H4 (cell line): ENCODE measurements around the gene EXOSC6. TPM values are rescaled to one million over a fixed set of nuclear protein-coding genes. Genes with fewer than 3 reads are reported as not detected.
"Not testable (repeated sequence)": the region's sequence is repeated elsewhere in the genome, so short reads cannot be mapped to it uniquely, and the experiment has no call there.

ENCODE experiments used
- DNase-seq: peaks from one replicate; pipeline ENCODE4 v3.0.0-alpha.2; 2015; ENCODE audit warnings: low spot score
- total RNA-seq: library from RNA; depleted of rRNA; stranded (reverse); fragments of >200 nt; shearing (Covaris generic); gene quantifications from 2 replicates; pipeline ENCODE4 v1.2.3, GENCODE V29; 2014; rRNA removed

The EXOSC6 gene
- total RNA-seq, 1 experiment from 2014 or later, result 15.2 TPM

DNA sequence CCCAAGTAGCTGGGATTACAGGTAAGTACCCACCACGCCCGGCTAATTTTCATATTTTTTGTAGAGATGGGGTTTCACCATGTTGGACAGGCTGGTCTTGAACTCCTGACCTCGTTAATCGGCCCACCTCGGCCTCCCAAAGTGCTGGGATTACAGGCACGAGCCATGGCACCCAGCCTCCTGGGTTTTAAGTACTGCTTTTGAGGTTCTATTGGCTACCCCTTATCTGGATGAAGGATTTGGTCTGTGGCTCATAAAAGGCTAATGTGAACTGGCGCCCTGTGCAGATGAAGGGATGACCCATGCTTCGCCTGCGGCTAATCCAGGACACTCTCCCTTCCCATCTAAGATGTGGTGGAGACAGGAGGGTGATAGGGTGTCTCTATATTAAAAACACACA is 52.6 kb downstream of the EXOSC6 start:
- DNase-seq, result not testable (repeated sequence)

DNA sequence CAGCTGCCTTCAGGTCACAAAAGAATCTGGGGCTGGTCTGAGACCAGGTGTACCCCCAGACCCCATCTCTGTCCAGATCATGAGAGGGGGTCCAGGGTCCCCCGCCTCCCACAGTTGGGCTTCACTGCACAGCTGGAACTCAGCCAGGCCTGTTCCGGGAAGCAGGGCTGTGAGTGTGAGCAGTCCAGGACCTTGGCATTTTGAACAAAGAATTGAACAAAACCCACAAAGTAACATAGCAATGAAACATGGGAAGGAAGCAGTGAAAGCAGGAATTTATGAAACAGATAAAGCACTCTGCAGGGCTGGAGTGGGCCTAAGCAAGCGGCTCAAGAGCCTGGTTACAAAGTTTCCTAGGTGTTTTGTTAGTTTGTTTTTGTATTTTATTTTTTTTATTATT is 53.1 kb downstream of the EXOSC6 start:
- not testable (repeated sequence) for DNase-seq

DNA sequence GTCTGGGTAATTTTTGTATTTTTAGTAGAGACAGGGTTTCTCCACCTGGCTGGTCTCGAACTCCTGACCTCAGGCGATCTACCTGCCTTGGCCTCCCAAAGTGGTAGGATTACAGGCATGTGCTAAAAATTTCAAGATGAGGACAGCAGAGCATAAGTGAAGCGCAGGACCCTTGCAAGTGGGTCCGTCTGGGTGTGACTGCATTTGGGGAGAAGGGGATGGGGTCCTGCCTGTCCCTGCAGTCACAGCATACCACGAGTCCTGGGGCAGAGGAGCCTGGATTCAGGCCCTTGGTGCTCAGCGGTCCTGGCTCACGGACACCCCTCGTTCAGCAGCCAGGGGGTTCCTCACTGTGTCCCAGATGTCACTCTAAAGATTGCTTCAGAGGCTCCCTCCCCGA is 53.5 kb downstream of the EXOSC6 start:
- not testable (repeated sequence) for DNase-seq

DNA sequence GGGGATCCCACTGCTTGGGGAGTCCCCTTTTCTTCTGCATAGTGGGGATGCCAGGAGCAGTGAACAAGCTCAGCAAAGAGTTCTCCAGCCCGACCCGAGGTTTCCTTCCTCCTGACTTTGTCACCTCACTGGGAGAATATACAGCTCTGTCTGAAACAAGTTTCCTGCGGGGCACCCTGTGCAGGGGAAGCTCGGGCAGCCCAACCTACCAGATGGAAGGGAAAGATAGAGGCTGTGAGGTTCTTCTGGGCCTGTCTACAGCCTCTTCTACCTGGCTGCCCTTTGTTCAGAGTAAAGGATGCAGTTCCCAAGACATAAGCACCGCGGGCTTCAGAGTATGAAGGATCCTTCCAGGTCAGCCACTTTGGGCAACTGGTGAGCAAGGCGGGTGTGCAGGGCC is 54.1 kb downstream of the EXOSC6 start:
- not testable (repeated sequence) for DNase-seq

Other genes starting within 250 kb of the EXOSC6 start
- gene PDPR, start 137.6 kb downstream of the EXOSC6 start, total RNA-seq, result 9.6 and 12.4 TPM in 2 replicates
- not detected in 2 replicates for gene CLEC18C, start 78.2 kb downstream of the EXOSC6 start, total RNA-seq
- gene AARS1, start 37.6 kb upstream of the EXOSC6 start, total RNA-seq, result 70.9 and 77.1 TPM in 2 replicates
- 17.1 and 17.8 TPM in 2 replicates for gene DDX19B, start 47.2 kb upstream of the EXOSC6 start, total RNA-seq
- gene DDX19A, start 95.0 kb upstream of the EXOSC6 start, total RNA-seq, result 31.3 and 31.4 TPM in 2 replicates
- 20.8 and 30.6 TPM in 2 replicates for gene ST3GAL2, start 187.2 kb upstream of the EXOSC6 start, total RNA-seq
- gene FCSK, start 202.7 kb upstream of the EXOSC6 start, total RNA-seq, result 2.0 and 2.9 TPM in 2 replicates